ENCODE measurements around the gene GNL3.
A peak's percentile ranks its signal among the peaks of the same experiment; 100 is the strongest.
"Not testable (repeated sequence)": the region's sequence is repeated elsewhere in the genome, so short reads cannot be mapped to it uniquely, and the experiment has no call there.

The GNL3 gene

DNA sequence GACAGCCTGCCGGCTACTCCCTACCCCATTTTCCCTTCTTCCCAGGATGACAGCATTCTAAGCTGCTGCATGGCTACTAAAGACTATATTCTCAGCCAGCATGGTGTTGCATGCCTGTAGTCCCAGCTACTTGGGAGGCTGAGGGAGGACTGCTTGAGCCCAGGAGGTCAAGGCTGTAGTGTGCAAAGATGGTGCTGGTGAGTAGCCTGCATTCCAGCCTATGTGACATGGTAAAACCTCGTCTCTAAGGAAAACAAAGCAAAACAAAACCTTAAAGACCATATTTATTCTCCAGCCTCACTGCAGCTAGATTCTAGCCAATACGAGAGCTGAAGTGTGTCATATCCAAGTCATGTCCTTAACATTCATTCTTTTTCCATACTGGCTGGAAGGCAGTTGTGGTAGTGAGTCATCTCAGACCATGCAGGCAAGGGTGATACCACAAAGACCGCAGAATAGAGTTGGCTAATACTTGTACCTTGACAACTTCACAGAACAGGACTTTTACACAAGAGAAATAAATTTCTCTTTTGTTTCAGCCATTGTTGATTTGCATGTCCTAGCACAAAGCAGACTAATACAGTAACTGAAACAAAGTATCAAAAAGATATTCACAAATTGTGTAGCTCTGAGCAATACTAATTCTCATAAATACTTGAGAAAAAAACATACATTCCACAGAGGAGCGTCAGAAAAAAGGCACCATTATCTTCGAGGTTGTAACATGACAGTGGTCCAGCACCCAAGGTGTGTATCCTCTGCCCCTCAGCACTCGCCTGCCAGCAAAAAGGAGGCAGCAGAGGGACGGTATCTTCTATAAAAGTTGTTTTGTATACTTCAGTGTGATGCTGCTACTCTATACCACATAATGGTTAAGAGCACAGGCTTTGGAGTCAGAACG is 15.0 kb upstream of the GNL3 start:
- Histone ChIP-seq H3K27ac (ENCODE audit: low read depth in 2 of 2, low read length in 2 of 2) (peak overlapping the region; percentile 47 to 60), H3K4me1 (ENCODE audit: control insufficient read depth in 2 of 2, insufficient read depth in 2 of 2, low read length in 2 of 2) (peaks cover 5 to 7% of the 10 kb centered on the region in 2 donors), H3K9ac (ENCODE audit: low read depth in 1 of 2, low read length in 2 of 2) (no peak overlapping the region), H3K36me3 (ENCODE audit: control insufficient read depth in 2 of 2, insufficient read depth in 2 of 2, low read length in 2 of 2) (peaks cover 27 to 33% of the 10 kb centered on the region in 2 donors), H3K9me3 (ENCODE audit: control insufficient read depth in 2 of 2, low read length in 2 of 2) (no peaks in the 10 kb centered on the region), H3K4me3 (ENCODE audit: low read length in 2 of 2) (no peak overlapping the region), H3K27me3 (ENCODE audit: control insufficient read depth in 2 of 2, insufficient read depth in 2 of 2, low read length in 2 of 2) (no peaks in the 10 kb centered on the region)

DNA sequence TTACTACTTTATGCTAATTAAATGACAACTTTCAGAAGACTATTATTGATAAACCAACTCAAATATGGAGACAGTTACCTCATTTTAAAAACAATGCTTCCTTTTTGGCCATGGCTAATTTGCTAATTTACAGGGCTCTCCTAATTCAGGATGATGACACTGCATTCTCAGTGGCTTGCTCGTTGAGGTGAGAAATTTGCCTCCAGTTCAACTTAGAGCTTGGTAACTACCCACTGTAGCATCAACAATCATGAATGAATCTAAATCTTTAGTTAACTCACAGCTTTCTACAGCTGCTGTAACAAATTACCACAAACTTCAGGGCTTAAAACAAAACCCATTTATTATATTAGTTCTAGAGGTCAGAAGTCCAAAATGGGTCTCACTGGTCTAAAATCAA is 14.2 kb upstream of the GNL3 start:
- Histone ChIP-seq H3K27me3 (ENCODE audit: control insufficient read depth in 2 of 2, insufficient read depth in 2 of 2, low read length in 2 of 2) (no peaks in the 10 kb centered on the region), H3K36me3 (ENCODE audit: control insufficient read depth in 2 of 2, insufficient read depth in 2 of 2, low read length in 2 of 2) (peaks cover 31% of the 10 kb centered on the region in 2 donors), H3K9ac (ENCODE audit: low read depth in 1 of 2, low read length in 2 of 2) (no peak overlapping the region), H3K4me1 (ENCODE audit: control insufficient read depth in 2 of 2, insufficient read depth in 2 of 2, low read length in 2 of 2) (peaks cover 5 to 7% of the 10 kb centered on the region in 2 donors), H3K27ac (ENCODE audit: low read depth in 2 of 2, low read length in 2 of 2) (no peak overlapping the region), H3K4me3 (ENCODE audit: low read length in 2 of 2) (no peak overlapping the region), H3K9me3 (ENCODE audit: control insufficient read depth in 2 of 2, low read length in 2 of 2) (no peaks in the 10 kb centered on the region)

DNA sequence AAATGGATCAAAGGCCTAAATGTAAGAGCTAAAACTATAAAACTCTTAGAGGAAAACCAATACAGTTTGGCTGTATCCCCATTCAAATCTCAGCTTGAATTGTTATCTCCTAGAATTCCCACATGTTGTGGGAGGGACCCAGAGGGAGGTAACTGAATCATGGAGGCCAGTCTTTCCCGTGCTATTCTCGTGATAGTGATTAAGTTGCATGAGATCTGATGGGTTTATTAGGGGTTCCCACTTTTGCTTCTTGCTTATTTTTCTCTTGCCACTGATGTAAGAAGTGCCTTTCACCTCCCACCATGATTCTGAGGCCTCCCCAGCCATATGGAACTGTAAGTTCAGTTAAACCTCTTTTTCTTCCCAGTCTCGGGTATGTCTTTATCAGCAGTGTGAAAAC is 9.6 kb upstream of the GNL3 start:
- peaks cover 46 to 50% of the 10 kb centered on the region in 2 donors for H3K36me3 ChIP-seq (ENCODE audit: control insufficient read depth in 2 of 2, insufficient read depth in 2 of 2, low read length in 2 of 2)
- H3K27ac ChIP-seq (ENCODE audit: low read depth in 2 of 2, low read length in 2 of 2); H3K27me3 ChIP-seq (ENCODE audit: control insufficient read depth in 2 of 2, insufficient read depth in 2 of 2, low read length in 2 of 2); H3K4me3 ChIP-seq (ENCODE audit: low read length in 2 of 2); H3K4me1 ChIP-seq (ENCODE audit: control insufficient read depth in 2 of 2, insufficient read depth in 2 of 2, low read length in 2 of 2); H3K9me3 ChIP-seq (ENCODE audit: control insufficient read depth in 2 of 2, low read length in 2 of 2); H3K9ac ChIP-seq (ENCODE audit: low read depth in 1 of 2, low read length in 2 of 2): not testable (repeated sequence)

DNA sequence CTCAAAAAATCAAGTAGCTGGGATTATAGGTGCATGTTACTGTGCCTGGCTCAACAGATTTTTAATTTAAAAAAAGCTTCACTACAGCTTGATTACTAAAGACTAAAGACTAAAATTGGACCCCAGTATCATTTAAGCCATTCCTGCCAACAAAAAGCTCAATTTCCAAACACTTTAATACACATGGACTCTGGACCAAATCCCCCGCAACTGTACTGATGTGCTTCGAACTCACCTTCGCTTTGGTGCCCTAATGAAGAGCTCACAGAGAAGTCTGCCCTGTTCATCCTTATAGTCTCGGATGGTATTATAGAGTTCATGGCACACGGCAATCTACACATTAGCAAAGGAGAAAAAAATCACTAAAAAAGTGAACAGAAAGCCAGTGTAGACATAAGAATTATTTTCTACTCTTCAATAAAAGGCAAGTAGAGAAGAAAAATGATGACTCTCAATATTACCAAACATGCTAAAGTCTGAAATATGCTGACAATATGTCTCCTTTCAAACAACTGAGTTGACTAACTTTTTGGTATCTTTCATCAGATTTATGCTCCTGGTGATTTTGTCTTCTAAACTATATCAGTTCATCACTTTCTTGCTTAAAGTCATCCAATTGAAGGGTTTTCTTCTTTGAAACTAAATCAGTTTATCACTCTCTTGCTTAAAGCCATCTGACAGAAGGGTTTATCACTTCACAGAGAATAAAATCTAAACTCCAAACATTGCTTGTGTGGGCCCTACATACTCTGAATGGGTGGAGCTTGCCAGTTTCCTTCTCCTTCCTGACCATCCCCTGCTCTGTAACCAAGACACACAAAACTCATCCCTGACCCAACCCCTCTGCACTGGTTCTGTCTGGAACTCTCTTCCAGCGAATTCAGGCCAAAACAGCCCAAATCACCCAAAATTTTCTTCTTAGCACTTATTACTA is 7.3 kb upstream of the GNL3 start:
- no peaks in the 10 kb centered on the region for H3K9me3 ChIP-seq (ENCODE audit: control insufficient read depth in 2 of 2, low read length in 2 of 2)
- no peak overlapping the region for H3K4me3 ChIP-seq (ENCODE audit: low read length in 2 of 2)
- H3K27me3 ChIP-seq (ENCODE audit: control insufficient read depth in 2 of 2, insufficient read depth in 2 of 2, low read length in 2 of 2) = no peaks in the 10 kb centered on the region
- H3K9ac ChIP-seq (ENCODE audit: low read depth in 1 of 2, low read length in 2 of 2) = no peak overlapping the region
- peaks cover 0 to 3% of the 10 kb centered on the region in 2 donors for H3K4me1 ChIP-seq (ENCODE audit: control insufficient read depth in 2 of 2, insufficient read depth in 2 of 2, low read length in 2 of 2)
- peaks cover 42 to 43% of the 10 kb centered on the region in 2 donors for H3K36me3 ChIP-seq (ENCODE audit: control insufficient read depth in 2 of 2, insufficient read depth in 2 of 2, low read length in 2 of 2)
- H3K27ac ChIP-seq (ENCODE audit: low read depth in 2 of 2, low read length in 2 of 2) = no peak overlapping the region

DNA sequence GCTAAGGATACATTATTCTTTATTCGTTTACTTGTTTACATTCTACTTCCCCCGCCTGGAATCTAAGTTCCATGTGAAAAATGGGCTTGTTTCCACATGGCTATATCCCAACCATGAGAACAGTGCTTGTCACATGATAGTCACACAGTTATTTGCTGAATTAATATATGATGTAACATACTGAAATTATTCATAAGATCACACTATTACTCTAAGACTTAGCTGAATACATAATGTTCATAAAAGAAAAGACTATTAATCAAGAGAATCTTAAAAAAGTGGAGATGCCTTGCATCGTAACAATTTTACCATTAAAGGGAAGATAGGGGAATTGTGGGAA is 6.7 kb upstream of the GNL3 start:
- H3K9me3 ChIP-seq (ENCODE audit: control insufficient read depth in 2 of 2, low read length in 2 of 2) = no peaks in the 10 kb centered on the region
- no peak overlapping the region for H3K4me3 ChIP-seq (ENCODE audit: low read length in 2 of 2)
- no peak overlapping the region for H3K9ac ChIP-seq (ENCODE audit: low read depth in 1 of 2, low read length in 2 of 2)
- peaks cover 0 to 7% of the 10 kb centered on the region in 2 donors for H3K4me1 ChIP-seq (ENCODE audit: control insufficient read depth in 2 of 2, insufficient read depth in 2 of 2, low read length in 2 of 2)
- no peak overlapping the region for H3K27ac ChIP-seq (ENCODE audit: low read depth in 2 of 2, low read length in 2 of 2)
- H3K27me3 ChIP-seq (ENCODE audit: control insufficient read depth in 2 of 2, insufficient read depth in 2 of 2, low read length in 2 of 2) = no peaks in the 10 kb centered on the region
- peaks cover 42 to 43% of the 10 kb centered on the region in 2 donors for H3K36me3 ChIP-seq (ENCODE audit: control insufficient read depth in 2 of 2, insufficient read depth in 2 of 2, low read length in 2 of 2)

DNA sequence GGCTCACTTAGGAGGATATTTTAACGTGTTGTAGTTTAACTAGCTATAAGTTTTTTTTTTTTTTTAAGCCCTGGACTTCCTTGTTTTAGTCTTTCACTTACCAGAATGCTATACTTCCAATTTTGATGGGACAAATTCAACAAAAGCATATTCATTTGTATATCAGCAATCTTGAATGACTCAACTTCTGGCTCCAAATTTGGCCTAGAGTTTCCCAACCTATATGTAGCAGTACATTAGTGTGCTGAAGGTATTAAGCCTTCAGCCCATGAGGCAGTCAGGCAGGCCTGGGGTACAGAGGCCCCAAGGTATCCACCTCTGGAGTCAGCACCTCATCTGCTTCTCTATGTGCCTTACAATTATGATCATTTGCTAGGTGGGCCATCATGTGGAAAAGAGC is 6.0 kb upstream of the GNL3 start:
- H3K4me3 ChIP-seq (ENCODE audit: low read length in 2 of 2) = no peak overlapping the region
- no peaks in the 10 kb centered on the region for H3K27me3 ChIP-seq (ENCODE audit: control insufficient read depth in 2 of 2, insufficient read depth in 2 of 2, low read length in 2 of 2)
- H3K4me1 ChIP-seq (ENCODE audit: control insufficient read depth in 2 of 2, insufficient read depth in 2 of 2, low read length in 2 of 2) = peaks cover 0 to 14% of the 10 kb centered on the region in 2 donors
- no peak overlapping the region for H3K27ac ChIP-seq (ENCODE audit: low read depth in 2 of 2, low read length in 2 of 2)
- peak overlapping the region in 1 of 2 donors; percentile 8 for H3K9ac ChIP-seq (ENCODE audit: low read depth in 1 of 2, low read length in 2 of 2)
- peaks cover 40 to 43% of the 10 kb centered on the region in 2 donors for H3K36me3 ChIP-seq (ENCODE audit: control insufficient read depth in 2 of 2, insufficient read depth in 2 of 2, low read length in 2 of 2)
- no peaks in the 10 kb centered on the region for H3K9me3 ChIP-seq (ENCODE audit: control insufficient read depth in 2 of 2, low read length in 2 of 2)

DNA sequence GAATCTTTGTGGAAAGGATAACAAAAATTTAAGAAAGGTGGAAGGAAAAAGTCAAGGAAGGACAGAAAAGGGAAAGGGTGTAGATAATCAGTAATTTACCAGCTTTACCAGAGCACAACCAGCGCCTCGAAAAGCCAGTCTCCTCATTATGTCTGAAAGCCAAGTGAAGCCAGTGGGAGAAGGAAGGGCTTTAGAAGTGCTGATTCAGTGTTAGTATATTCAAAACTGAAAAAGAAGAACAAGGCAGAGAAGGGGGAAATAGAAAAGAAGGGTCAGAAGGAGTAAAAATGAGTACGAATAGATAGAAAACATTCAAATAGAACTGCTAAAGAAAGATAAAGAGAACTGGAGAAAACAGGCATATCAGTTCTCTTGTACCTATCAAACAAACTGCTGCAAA is 4.2 kb upstream of the GNL3 start:
- no peaks in the 10 kb centered on the region for H3K9me3 ChIP-seq (ENCODE audit: control insufficient read depth in 2 of 2, low read length in 2 of 2)
- H3K4me1 ChIP-seq (ENCODE audit: control insufficient read depth in 2 of 2, insufficient read depth in 2 of 2, low read length in 2 of 2) = peaks cover 4 to 19% of the 10 kb centered on the region in 2 donors
- H3K27ac ChIP-seq (ENCODE audit: low read depth in 2 of 2, low read length in 2 of 2) = peak overlapping the region in 1 of 2 donors; percentile 9
- H3K9ac ChIP-seq (ENCODE audit: low read depth in 1 of 2, low read length in 2 of 2) = peak overlapping the region in 1 of 2 donors; percentile 24
- H3K27me3 ChIP-seq (ENCODE audit: control insufficient read depth in 2 of 2, insufficient read depth in 2 of 2, low read length in 2 of 2) = no peaks in the 10 kb centered on the region
- peaks cover 29 to 36% of the 10 kb centered on the region in 2 donors for H3K36me3 ChIP-seq (ENCODE audit: control insufficient read depth in 2 of 2, insufficient read depth in 2 of 2, low read length in 2 of 2)
- no peak overlapping the region for H3K4me3 ChIP-seq (ENCODE audit: low read length in 2 of 2)

DNA sequence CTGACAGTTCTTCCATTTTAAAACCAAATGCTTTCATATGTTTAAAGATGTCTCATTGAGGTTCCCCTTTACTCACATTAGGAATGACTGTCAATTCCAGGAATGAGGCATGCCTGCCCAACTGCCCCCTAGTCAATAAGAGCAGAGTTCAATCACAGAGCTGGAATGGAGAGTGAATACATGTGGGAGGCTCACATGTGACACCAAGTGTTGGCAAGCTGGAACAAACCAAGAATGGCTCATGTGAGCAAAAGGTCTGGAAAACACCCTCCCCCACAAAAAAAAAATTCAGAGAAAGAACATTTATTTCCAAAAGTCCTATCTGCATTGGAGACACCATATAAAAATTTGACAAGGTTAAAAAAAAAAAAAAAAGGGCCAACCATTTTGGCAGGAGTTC is 3.8 kb upstream of the GNL3 start:
- Histone ChIP-seq H3K9ac (ENCODE audit: low read depth in 1 of 2, low read length in 2 of 2) (peak overlapping the region in 1 of 2 donors; percentile 24), H3K4me1 (ENCODE audit: control insufficient read depth in 2 of 2, insufficient read depth in 2 of 2, low read length in 2 of 2) (peaks cover 8 to 24% of the 10 kb centered on the region in 2 donors), H3K27me3 (ENCODE audit: control insufficient read depth in 2 of 2, insufficient read depth in 2 of 2, low read length in 2 of 2) (no peaks in the 10 kb centered on the region), H3K9me3 (ENCODE audit: control insufficient read depth in 2 of 2, low read length in 2 of 2) (no peaks in the 10 kb centered on the region), H3K36me3 (ENCODE audit: control insufficient read depth in 2 of 2, insufficient read depth in 2 of 2, low read length in 2 of 2) (peaks cover 25 to 31% of the 10 kb centered on the region in 2 donors), H3K27ac (ENCODE audit: low read depth in 2 of 2, low read length in 2 of 2) (peak overlapping the region in 1 of 2 donors; percentile 9), H3K4me3 (ENCODE audit: low read length in 2 of 2) (no peak overlapping the region)

DNA sequence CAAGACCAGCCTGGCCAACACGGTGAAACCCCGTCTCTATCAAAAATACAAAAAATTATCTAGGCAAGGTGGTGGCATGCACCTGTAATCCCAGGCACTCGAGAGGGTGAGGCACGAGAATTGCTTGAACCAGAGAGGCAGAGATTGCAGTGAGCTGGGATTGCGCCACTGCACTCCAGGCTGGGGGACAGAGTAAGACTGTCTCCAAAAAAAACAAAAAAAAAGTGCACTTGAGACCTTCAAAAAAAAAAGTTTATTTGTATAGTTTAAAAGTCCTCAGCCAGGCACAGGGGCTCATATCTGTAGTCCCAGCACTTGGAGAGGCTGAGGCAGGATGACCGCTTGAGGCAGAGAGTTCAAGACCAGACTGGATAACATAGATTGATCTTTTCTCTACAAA is 2.2 kb upstream of the GNL3 start:
- Histone ChIP-seq H3K9me3 (ENCODE audit: control insufficient read depth in 2 of 2, low read length in 2 of 2) (no peaks in the 10 kb centered on the region), H3K4me1 (ENCODE audit: control insufficient read depth in 2 of 2, insufficient read depth in 2 of 2, low read length in 2 of 2) (peaks cover 8 to 25% of the 10 kb centered on the region in 2 donors), H3K36me3 (ENCODE audit: control insufficient read depth in 2 of 2, insufficient read depth in 2 of 2, low read length in 2 of 2) (peaks cover 22 to 37% of the 10 kb centered on the region in 2 donors), H3K9ac (ENCODE audit: low read depth in 1 of 2, low read length in 2 of 2) (no peak overlapping the region), H3K27ac (ENCODE audit: low read depth in 2 of 2, low read length in 2 of 2) (no peak overlapping the region), H3K4me3 (ENCODE audit: low read length in 2 of 2) (no peak overlapping the region), H3K27me3 (ENCODE audit: control insufficient read depth in 2 of 2, insufficient read depth in 2 of 2, low read length in 2 of 2) (no peaks in the 10 kb centered on the region)

DNA sequence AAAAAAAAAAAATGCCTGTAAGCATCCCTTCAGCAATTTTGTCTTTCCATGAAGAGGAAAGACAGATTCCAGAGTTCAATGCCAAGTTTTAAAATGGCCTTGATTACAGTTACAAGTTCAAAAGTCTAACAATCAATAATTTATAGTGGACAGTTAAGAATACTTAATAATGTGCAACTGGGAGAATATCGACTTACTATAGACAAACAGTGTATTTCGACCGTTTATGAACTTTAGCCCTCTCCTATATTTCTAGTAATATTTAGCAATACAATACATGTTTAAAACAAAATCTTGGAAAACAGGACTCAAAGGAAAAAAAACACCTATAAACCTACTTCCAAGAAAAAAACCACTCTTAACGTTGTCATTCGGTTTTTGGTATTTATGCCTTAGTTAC is 1.6 kb upstream of the GNL3 start:
- H3K27me3 ChIP-seq (ENCODE audit: control insufficient read depth in 2 of 2, insufficient read depth in 2 of 2, low read length in 2 of 2) = no peaks in the 10 kb centered on the region
- peak overlapping the region in 1 of 2 donors; percentile 92 for H3K4me3 ChIP-seq (ENCODE audit: low read length in 2 of 2)
- no peak overlapping the region for H3K27ac ChIP-seq (ENCODE audit: low read depth in 2 of 2, low read length in 2 of 2)

More for the DNA sequence above, 1.6 kb upstream of the GNL3 start:
- H3K4me1 ChIP-seq (ENCODE audit: control insufficient read depth in 2 of 2, insufficient read depth in 2 of 2, low read length in 2 of 2) = peaks cover 8 to 25% of the 10 kb centered on the region in 2 donors
- H3K36me3 ChIP-seq (ENCODE audit: control insufficient read depth in 2 of 2, insufficient read depth in 2 of 2, low read length in 2 of 2) = peaks cover 24 to 37% of the 10 kb centered on the region in 2 donors
- no peaks in the 10 kb centered on the region for H3K9me3 ChIP-seq (ENCODE audit: control insufficient read depth in 2 of 2, low read length in 2 of 2)
- H3K9ac ChIP-seq (ENCODE audit: low read depth in 1 of 2, low read length in 2 of 2) = peak overlapping the region; percentile 34 to 76
